HG03196 (cell line): ENCODE measurements around the gene SATB1.
"Not testable (repeated sequence)": the region's sequence is repeated elsewhere in the genome, so short reads cannot be mapped to it uniquely, and the experiment has no call there.

Experiments used
- ATAC-seq: cut with Tn5 transposase; IDR thresholded peaks from one replicate; pipeline ENCODE4 v1.9.1; 2021; ENCODE audit not compliant: unreplicated experiment

Gene SATB1

GRCh38 chr3:18424729-18425640 lies at the start of gene SATB1:
SATB1 (minus strand) TSS chr3:18425339; CDS start chr3:18420967, 4,372 bp downstream.
- ATAC-seq, result peak; percentile 51

DNA sequence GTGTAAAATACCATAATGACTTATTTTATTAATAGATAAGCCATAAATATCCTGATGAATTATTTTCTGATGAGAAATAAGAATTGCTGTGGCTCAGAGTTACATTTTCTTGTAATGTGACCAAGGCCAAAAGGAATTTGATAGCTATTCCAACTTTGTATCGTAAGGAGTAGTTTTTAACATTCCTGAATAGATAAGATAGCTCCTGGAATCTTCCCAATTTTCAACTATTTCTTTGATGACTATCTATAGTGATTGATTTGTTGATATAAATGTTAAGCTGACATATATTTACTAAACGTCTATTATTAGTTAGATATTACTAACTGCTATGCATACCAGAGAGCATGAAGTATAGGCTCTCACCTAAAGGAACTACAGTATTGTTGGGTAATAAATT lies 49.1 kb upstream of the SATB1 start:
- no peak for ATAC-seq

DNA sequence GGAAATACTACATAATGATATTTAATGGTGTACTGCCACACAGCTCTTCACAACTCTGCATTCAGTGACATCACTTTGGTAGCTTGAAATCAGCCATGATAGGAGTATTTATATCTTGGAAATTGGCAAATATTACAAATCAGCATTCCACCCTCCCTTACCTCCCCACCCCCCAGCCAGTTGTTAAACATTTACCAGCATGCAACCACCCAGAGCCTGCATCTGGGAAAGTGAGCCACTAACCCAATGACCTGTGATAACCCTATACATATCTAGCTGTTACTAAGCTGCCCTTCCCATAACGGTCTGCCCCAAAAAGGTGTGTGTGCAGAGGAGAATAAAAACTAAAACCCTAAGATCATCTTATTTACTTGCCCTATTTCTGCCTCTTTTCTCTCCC lies 44.6 kb upstream of the SATB1 start:
- ATAC-seq, result no peak

- no peak for ATAC-seq
Measured at GRCh38 chr3:18466136-18466535, 41.0 kb upstream of the SATB1 start.

DNA sequence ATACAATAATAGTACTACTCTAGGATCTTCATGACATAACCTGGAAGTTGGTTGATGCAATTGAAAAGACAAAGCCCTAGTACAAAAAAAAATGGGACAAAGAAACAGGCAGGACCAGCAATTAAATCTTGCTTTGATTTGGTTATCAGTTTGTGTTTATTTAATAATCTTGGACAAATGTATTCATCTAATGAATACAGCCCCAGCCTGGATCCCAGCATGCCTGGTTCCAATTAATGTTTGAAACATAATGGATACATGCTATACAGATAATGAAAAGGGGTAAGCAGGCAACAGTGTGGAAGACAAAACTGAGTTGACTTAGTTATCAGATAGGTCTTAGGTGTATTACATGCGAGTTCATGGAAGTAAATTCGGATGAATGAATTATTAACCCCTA lies 29.6 kb upstream of the SATB1 start:
- no peak for ATAC-seq

GRCh38 chr3:18449618-18450017 lies 24.5 kb upstream of the SATB1 start:
- ATAC-seq, result not testable (repeated sequence)

- ATAC-seq, result no peak
Measured at GRCh38 chr3:18447720-18448119, 22.6 kb upstream of the SATB1 start.

DNA sequence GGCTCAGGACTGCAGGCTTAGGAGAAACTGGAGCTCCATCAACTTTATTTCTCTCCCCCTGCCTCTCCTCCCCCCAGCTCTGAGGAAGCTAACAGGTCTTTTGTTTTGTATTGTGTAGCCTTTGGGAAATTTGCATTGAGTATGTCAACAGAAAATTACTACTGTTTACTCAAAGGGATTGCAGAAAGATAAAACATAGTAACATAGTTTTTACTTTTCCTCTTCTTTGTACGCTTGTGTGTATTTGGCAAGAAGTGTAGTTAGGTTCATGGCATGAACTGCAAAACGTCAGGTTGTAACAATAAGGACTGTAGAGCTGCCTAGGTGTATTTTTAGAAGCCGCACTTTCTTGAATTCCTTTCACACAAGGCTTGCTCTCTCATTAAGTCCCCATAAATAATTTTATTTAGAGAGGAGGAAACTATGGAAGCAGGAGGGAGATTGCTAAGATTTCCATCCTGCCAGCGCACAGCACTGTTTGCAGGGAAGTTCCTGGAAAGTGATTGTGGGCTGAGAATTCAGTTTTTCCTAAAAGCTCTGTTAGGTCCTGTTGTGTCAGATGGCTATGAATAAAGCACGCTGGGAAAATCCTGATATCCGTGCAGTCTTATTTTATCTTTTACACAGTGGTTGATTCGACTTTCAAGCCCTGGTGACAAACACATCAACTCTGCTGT lies 21.1 kb upstream of the SATB1 start:
- ATAC-seq, result no peak

DNA sequence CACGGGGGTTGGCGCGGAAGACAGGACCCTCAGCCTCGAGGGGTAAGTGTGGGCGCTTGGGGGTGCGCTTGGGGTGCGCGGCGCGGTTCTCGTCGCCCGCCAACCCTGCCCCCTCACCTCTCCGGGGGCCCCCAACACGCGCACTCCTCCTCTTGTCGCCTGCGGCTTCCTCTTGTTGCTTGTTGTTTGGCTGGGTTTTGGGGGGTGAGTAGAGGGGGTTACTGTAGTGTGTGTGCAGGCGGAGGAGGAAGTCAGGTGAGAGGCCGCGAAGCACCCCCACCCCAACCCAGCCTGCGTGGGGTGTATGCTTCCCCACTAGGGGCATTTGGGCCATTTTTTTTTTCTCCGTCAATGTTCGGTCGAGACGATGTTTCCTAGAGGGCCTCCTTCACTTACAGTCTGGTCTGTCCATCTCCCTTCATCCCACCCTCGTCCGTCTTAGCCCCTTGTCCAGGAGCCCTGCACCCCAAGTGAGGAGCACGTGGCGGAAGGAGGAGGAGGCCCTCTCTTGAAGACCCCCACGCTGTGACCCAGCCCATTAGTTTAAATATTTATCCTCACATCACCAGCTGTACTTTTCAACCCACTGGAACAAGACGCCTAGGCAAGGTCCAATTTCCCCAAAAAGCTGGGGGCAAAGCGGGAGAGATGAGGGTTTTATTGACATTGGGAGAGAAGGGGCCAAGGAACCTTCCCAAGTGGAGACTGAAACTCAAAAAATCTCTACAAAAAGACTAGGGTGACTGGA lies 20.4 kb upstream of the SATB1 start:
- ATAC-seq, result peak; percentile 11

DNA sequence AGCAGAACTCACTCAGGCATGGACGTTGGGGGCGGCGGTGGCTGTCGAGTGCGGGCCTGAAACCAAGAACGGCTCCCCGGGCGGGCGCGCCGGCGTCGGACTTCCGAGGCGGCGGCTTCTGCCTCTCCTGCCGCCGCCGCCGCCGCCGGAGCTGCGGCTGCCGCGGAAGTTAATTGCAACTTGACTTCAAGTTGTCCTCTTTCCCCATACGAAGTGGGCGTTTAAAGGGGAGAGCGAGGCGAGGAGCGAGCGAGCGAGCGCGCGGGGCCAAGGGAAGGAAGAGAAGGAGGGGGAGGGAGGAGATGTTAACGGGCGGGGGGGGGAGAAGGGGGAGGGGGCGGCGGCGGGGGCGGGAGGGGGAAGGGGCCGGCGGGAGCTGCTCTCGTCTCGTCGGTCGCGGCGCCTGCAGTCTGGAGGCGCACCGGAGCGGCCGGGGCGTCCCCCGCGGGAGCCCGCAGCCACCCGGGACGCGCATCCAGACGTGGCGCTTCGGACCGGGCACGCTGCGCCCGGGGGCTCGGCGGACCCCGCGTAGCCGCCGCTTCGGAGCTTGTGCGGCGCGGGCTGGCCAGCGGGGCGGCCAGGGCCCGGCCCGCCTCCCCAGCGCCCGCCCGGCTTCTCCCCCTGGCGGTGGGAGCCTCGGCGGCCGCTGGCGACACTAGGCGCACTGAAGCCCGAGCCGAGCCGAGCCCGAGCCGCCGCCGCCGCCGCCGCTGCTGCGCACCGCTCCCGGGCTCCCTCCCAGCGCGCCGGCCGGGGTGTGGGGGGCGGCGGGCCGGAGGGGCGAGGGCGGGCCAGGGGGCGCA lies 19.7 kb upstream of the SATB1 start:
- ATAC-seq, result peak; percentile 78

DNA sequence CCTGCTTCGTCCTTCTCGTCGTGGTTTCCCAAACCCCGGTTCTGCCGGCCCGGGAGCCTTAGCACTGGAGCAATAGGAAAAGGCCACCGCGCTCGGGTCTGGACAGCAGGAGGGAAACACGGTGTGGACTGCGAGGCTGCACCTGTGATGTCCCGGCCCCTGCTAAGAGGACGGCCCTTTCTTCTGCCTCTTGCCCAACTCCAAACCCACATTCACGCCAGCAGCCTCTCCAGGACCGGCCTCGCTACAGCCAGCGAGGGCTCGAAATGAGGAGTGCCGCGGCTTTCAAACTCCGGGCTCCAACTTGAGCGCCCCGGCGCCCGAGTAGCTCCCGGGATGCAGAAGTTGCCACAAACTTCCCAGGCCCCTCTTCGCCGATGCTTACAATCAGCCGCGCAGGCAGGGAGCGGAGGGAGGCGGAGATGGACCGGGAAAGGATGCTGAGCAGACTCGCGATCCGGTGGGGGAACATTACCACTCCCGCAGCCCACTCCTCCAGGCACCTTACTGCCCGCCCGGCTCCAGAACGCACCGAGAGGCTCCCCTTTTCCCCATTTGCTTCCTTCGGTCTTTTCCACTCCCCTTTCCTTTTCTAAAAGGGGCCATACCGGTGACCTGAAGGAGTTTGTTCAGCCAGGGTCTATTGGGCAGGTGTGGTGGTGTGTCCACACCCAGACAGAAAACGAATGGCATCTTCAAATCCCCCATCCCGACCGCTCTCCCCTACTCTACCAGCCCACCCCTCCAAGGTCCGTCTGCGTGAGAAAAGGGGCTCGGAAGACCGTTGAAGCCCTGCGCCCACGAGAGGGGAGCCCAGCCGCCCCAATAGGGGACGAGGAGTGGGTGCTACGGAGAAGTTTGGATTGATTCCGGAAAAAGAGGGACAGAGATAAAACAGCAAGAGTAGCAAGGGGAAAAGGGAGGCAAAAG lies 18.8 kb upstream of the SATB1 start:
- ATAC-seq, result no peak

DNA sequence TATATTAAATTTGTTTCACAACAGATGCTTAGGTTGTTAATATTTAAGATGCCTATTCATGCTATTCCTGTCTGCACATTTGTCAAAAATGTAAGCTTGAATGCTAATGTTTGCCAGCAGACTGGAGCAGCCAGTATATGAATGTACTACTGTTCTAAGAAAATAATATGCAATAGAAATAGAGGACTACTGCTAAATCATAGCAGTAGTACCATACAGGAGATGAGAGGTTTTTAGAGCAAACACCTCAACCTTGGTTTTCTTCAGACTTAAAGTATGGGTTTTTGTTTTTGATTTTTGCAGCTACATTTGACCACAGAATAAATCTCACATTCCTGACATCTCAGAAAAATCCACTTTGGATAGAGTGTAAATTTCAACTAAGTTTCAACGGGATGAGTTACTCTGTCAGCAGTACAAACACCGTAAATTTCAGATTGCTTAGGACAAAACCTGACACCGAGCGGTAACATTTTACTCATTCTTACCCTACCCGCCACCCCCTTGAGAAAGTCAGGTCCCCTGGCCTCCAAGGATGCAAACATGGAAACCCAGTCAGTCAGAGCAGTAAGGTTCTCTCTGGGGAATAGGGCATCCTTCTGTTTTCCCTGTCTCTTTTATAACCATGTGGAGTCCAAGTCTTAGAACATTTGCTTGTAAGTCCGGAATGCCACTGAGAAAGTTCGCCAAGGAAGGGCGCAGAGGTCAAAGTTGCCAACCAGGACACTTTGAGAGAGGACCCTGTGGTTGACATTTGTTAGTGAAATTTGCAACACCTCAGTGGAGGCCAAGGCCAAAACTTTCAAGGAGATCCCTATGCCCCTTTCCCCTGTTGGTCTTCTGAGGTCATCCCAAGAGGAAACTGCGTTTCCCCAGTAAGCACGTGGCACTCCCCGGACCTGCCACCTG lies 17.9 kb upstream of the SATB1 start:
- ATAC-seq, result no peak

- no peak for ATAC-seq
Measured at GRCh38 chr3:18441551-18441950, 16.4 kb upstream of the SATB1 start.

- ATAC-seq, result no peak
Measured at GRCh38 chr3:18440066-18440722, 15.1 kb upstream of the SATB1 start.

DNA sequence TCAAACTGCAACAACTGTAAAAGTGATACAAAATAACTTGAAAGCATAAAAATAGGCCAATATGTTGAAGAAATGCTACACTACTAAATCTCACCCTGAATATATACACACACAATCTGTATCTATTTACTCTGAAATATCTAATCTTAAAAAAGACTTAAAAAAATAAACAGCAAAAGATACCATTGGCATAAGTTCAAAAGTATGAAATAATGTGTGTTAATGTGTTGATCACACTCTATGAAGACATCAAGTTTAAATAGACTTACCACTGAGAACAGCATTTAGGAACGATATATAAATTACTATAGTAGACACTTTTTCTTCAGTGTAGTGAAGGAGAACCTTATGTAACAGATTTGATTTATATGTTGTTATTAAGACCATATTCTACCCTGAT lies 14.1 kb upstream of the SATB1 start:
- ATAC-seq, result no peak

GRCh38 chr3:18438586-18438985 lies 13.4 kb upstream of the SATB1 start:
- ATAC-seq, result no peak

DNA sequence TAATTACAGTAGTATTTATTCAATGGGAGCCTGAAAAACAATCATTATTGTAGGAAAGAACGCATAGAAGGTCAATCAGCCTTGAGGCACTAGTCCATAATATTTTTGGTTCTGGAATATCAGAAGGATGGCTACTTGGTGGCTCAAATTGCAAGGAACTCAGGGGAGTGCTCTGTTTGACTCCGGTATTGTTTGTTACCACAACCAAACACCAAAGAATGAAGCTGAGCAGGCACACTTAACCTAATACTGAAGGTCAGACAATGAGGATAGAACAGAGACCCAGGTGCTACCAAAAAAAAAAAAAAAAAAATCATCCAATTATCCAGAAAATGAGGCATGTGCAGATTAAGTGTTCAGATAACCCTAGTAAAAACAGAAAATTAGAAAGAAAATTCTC lies 11.1 kb upstream of the SATB1 start:
- ATAC-seq, result no peak

- no peak for ATAC-seq
Measured at GRCh38 chr3:18434711-18435110, 9.6 kb upstream of the SATB1 start.
